H1 (cell line): ENCODE data around the gene PEPD. TPM values are rescaled to one million over a fixed set of nuclear protein-coding genes. Genes with fewer than 3 reads are reported as not detected.

ENCODE experiments used
- CTCF ChIA-PET: fragments of 300-600 bp; sonication (Branson Sonifier 250); formaldehyde crosslinking; loops from one replicate; lab custom pipeline; 2021; ENCODE audit not compliant: partially characterized antibody; lab: Charles Lee
- POLR2A ChIA-PET: fragments of 300-600 bp; sonication (Branson Sonifier 250); formaldehyde crosslinking; loops from one replicate; lab custom pipeline; 2021; ENCODE audit warnings: inconsistent platforms; ENCODE audit not compliant: partially characterized antibody; lab: Charles Lee
- DNase-seq, 2 experiments: peaks; one replicate each; pipeline versions ENCODE4 v3.0.0 to v3.0.0-alpha.2; 2010 to 2022; ENCODE audit warnings: low spot score in 2 of 2, low read depth in 1 of 2, mixed read lengths in 1 of 2
- FAIRE-seq: peaks from 2 replicates; lab custom pipeline; 2011; peaks lifted over from hg19 to GRCh38; lab: Jason Lieb, UNC
- H2AFZ ChIP-seq: 2 replicates; pipeline ENCODE4 v1.8.1; 2012; ENCODE audit warnings: low read length, inconsistent platforms
- H2AK5ac ChIP-seq: 2 replicates; pipeline ENCODE4 v1.6.1; 2013; ENCODE audit warnings: low read depth, low read length
- H2BK120ac ChIP-seq: replicated peaks from 2 replicates; pipeline ENCODE3; 2013; ENCODE audit warnings: low read depth, low read length, inconsistent platforms
- H2BK12ac ChIP-seq: 2 replicates; pipeline ENCODE4 v1.6.1; 2013; ENCODE audit warnings: low read depth, low read length
- H2BK15ac ChIP-seq: 2 replicates; pipeline ENCODE4 v1.6.1; 2013; ENCODE audit warnings: low read length
- H2BK20ac ChIP-seq: 2 replicates; pipeline ENCODE4 v1.6.1; 2013; ENCODE audit warnings: low read length
- H2BK5ac ChIP-seq: 2 replicates; pipeline ENCODE4 v1.6.1; 2013; ENCODE audit warnings: low read depth, low read length
- H3K14ac ChIP-seq: 2 replicates; pipeline ENCODE4 v1.6.1; 2013; ENCODE audit warnings: inconsistent platforms; ENCODE audit not compliant: insufficient read length
- H3K18ac ChIP-seq: 2 replicates; pipeline ENCODE4 v1.6.1; 2013; ENCODE audit warnings: low read length; ENCODE audit errors: extremely low read depth
- H3K23ac ChIP-seq: 2 replicates; pipeline ENCODE4 v1.6.1; 2013; ENCODE audit warnings: inconsistent platforms; ENCODE audit not compliant: insufficient read length
- H3K23me2 ChIP-seq: 2 replicates; pipeline ENCODE4 v1.6.1; 2013; ENCODE audit warnings: low read depth, low read length
- H3K27ac ChIP-seq: 2 replicates; pipeline ENCODE4 v1.6.1; 2011; ENCODE audit warnings: low read depth, low read length, inconsistent platforms
- H3K27me3 ChIP-seq, 4 experiments: replicated peaks in 1 of 4; 1 replicate in 1 of 4; 2 replicates in 3 of 4; pipeline versions ENCODE4 v1.6.1 to v1.8.1; 2011 to 2013; ENCODE audit warnings: low read length in 3 of 4, mild to moderate bottlenecking in 3 of 4, inconsistent platforms in 2 of 4, mixed read lengths in 2 of 4, moderate library complexity in 1 of 4; ENCODE audit not compliant: control insufficient read depth in 3 of 4, insufficient read depth in 3 of 4; ENCODE audit errors: extremely low read depth in 1 of 4
- H3K36me3 ChIP-seq, 4 experiments: 2 replicates each; pipeline versions ENCODE4 v1.6.1 to v1.8.1; 2011 to 2013; ENCODE audit warnings: mild to moderate bottlenecking in 4 of 4, low read length in 3 of 4, moderate library complexity in 2 of 4, control low read depth in 1 of 4, inconsistent platforms in 1 of 4; ENCODE audit not compliant: insufficient read depth in 4 of 4, control insufficient read depth in 2 of 4
- H3K4ac ChIP-seq: replicated peaks from 2 replicates; pipeline ENCODE3; 2013; ENCODE audit warnings: low read length, low read depth, mixed read lengths, inconsistent platforms; ENCODE audit not compliant: insufficient read length
- H3K4me1 ChIP-seq, 4 experiments: replicated peaks in 1 of 4; 1 replicate in 1 of 4; 2 replicates in 3 of 4; pipeline versions ENCODE4 v1.6.1 to v1.8.1; 2011 to 2013; ENCODE audit warnings: low read length in 3 of 4, inconsistent platforms in 2 of 4, mixed read lengths in 1 of 4; ENCODE audit not compliant: insufficient read depth in 4 of 4, control insufficient read depth in 3 of 4
- H3K4me2 ChIP-seq, 2 experiments: 2 replicates each; pipeline versions ENCODE4 v1.6.1 to v1.8.1; 2011 to 2013; ENCODE audit warnings: low read depth in 2 of 2, low read length in 2 of 2, control low read depth in 1 of 2, inconsistent platforms in 1 of 2, mild to moderate bottlenecking in 1 of 2; ENCODE audit not compliant: insufficient read depth in 1 of 2
- H3K4me3 ChIP-seq, 4 experiments: fragments of 200-600, 300-600 bp in 1 of 4; sonication (generic), shearing (Covaris generic), sonication (Bioruptor Twin) in 1 of 4; 2 replicates each; pipeline versions ENCODE4 v1.5.1 to v1.8.1; 2011 to 2016; ENCODE audit warnings: low read length in 4 of 4, low read depth in 3 of 4, control low read depth in 2 of 4, inconsistent platforms in 2 of 4, mild to moderate bottlenecking in 2 of 4, mixed read lengths in 1 of 4, moderate library complexity in 1 of 4; ENCODE audit not compliant: insufficient read depth in 2 of 4; ENCODE audit errors: extremely low read depth in 1 of 4
- H3K56ac ChIP-seq: replicated peaks from 2 replicates; pipeline ENCODE3; 2013; ENCODE audit warnings: low read depth, mild to moderate bottlenecking, mixed read lengths, low read length, inconsistent platforms; ENCODE audit not compliant: insufficient read length
- H3K79me1 ChIP-seq: 2 replicates; pipeline ENCODE4 v1.6.1; 2013; ENCODE audit warnings: low read depth, low read length, control low read depth
- H3K79me2 ChIP-seq, 2 experiments: 2 replicates each; pipeline versions ENCODE4 v1.6.1 to v1.8.1; 2012 to 2013; ENCODE audit warnings: low read length in 2 of 2, mild to moderate bottlenecking in 2 of 2, inconsistent platforms in 1 of 2; ENCODE audit not compliant: insufficient read depth in 2 of 2, control insufficient read depth in 1 of 2
- H3K9ac ChIP-seq, 4 experiments: replicated peaks in 1 of 4; 1 replicate in 1 of 4; 2 replicates in 3 of 4; pipeline versions ENCODE4 v1.6.1 to v1.8.1; 2011 to 2013; ENCODE audit warnings: low read depth in 3 of 4, low read length in 3 of 4, control low read depth in 2 of 4, mild to moderate bottlenecking in 2 of 4, moderate library complexity in 2 of 4, inconsistent platforms in 1 of 4; ENCODE audit errors: extremely low read depth in 1 of 4
- H3K9me3 ChIP-seq, 2 experiments: 2 replicates each; pipeline versions ENCODE4 v1.6.1 to v1.8.1; 2012 to 2013; ENCODE audit warnings: mild to moderate bottlenecking in 2 of 2, moderate library complexity in 2 of 2, control low read depth in 1 of 2, inconsistent platforms in 1 of 2, low read depth in 1 of 2, low read length in 1 of 2, mixed read lengths in 1 of 2; ENCODE audit not compliant: insufficient read depth in 2 of 2
- H4K20me1 ChIP-seq, 2 experiments: replicated peaks in 1 of 2; 2 replicates each; pipeline versions ENCODE3 to v1.8.1; 2011 to 2013; ENCODE audit warnings: inconsistent platforms in 2 of 2, low read length in 2 of 2, mild to moderate bottlenecking in 1 of 2; ENCODE audit not compliant: insufficient read depth in 2 of 2, control insufficient read depth in 1 of 2
- H4K5ac ChIP-seq: 2 replicates; pipeline ENCODE4 v1.6.1; 2013; ENCODE audit warnings: low read length, low read depth, mixed read lengths, inconsistent platforms; ENCODE audit not compliant: insufficient read length
- H4K8ac ChIP-seq: 2 replicates; pipeline ENCODE4 v1.8.0; 2013; ENCODE audit warnings: mild to moderate bottlenecking, moderate library complexity, low read length, inconsistent platforms; ENCODE audit not compliant: insufficient read depth; ENCODE audit errors: extremely low read depth
- H4K91ac ChIP-seq: replicated peaks from 2 replicates; pipeline ENCODE3; 2013; ENCODE audit warnings: low read length, mixed read lengths, inconsistent platforms; ENCODE audit not compliant: insufficient read length
- CBX5 ChIP-seq: fragments of 300-800, 300-1000 bp; sonication (generic); IDR thresholded peaks from 2 replicates; pipeline ENCODE4 v1.7.1; 2016; ENCODE audit warnings: antibody characterized with exemption, low read length, low read depth
- CHD1 ChIP-seq: IDR thresholded peaks from 2 replicates; pipeline ENCODE4 v1.6.1; 2012; ENCODE audit warnings: low read depth, low read length, improper control_type of control experiment
- EGR1 ChIP-seq: IDR thresholded peaks from 2 replicates; pipeline ENCODE4 v1.6.1; 2011; ENCODE audit warnings: low read depth, low read length, borderline replicate concordance
- EZH2 ChIP-seq: fragments of 200-600 bp; sonication (generic); IDR thresholded peaks from 2 replicates; pipeline ENCODE4 v1.7.1; 2012; ENCODE audit warnings: low read depth, mild to moderate bottlenecking, moderate library complexity, low read length, inconsistent platforms; ENCODE audit not compliant: severe bottlenecking
- HDAC2 ChIP-seq, 2 experiments: fragments of 300-600 bp in 1 of 2; sonication (generic) in 1 of 2; IDR thresholded peaks; 2 replicates each; pipeline ENCODE4 v1.6.1; 2011 to 2012; ENCODE audit warnings: low read depth in 2 of 2, low read length in 2 of 2, mild to moderate bottlenecking in 2 of 2, moderate library complexity in 2 of 2, borderline replicate concordance in 1 of 2, inconsistent platforms in 1 of 2
- JUND ChIP-seq: IDR thresholded peaks from 2 replicates; pipeline ENCODE4 v1.6.1; 2011; ENCODE audit warnings: mild to moderate bottlenecking, improper control_type of control experiment, low read length
- KDM1A ChIP-seq: fragments of 200-600, 300-600 bp; sonication (generic); IDR thresholded peaks from 2 replicates; pipeline ENCODE4 v1.7.1; 2016; ENCODE audit warnings: mild to moderate bottlenecking, low read length, borderline replicate concordance
- MAFK ChIP-seq: IDR thresholded peaks from 2 replicates; pipeline ENCODE4 v1.6.1; 2012; ENCODE audit warnings: low read depth, mild to moderate bottlenecking, improper control_type of control experiment, low read length
- RBBP5 ChIP-seq: IDR thresholded peaks from 2 replicates; pipeline ENCODE4 v1.7.1; 2012; ENCODE audit warnings: low read depth, mild to moderate bottlenecking, inconsistent platforms, low read length, moderate library complexity, borderline replicate concordance
- RXRA ChIP-seq: IDR thresholded peaks from 2 replicates; pipeline ENCODE4 v1.6.1; 2011; ENCODE audit warnings: low read depth, mild to moderate bottlenecking, low read length, moderate library complexity; ENCODE audit not compliant: insufficient read depth
- SP1 ChIP-seq: IDR thresholded peaks from 2 replicates; pipeline ENCODE4 v1.6.1; 2011; ENCODE audit warnings: low read depth, low read length
- TAF1 ChIP-seq: IDR thresholded peaks from 2 replicates; pipeline ENCODE4 v1.6.1; 2011; ENCODE audit warnings: mild to moderate bottlenecking, low read depth, low read length
- TBP ChIP-seq: IDR thresholded peaks from 2 replicates; pipeline ENCODE4 v1.6.1; 2011; ENCODE audit warnings: low read depth, low read length, improper control_type of control experiment
- TCF12 ChIP-seq: IDR thresholded peaks from 2 replicates; pipeline ENCODE4 v1.6.1; 2011; ENCODE audit warnings: low read depth, mild to moderate bottlenecking, low read length
- YY1 ChIP-seq: IDR thresholded peaks from 2 replicates; pipeline ENCODE4 v1.6.1; 2011; ENCODE audit warnings: low read depth, mild to moderate bottlenecking, low read length
- ZNF274 ChIP-seq: IDR thresholded peaks from 2 replicates; pipeline ENCODE4 v1.7.0; 2012; ENCODE audit warnings: low read length, borderline replicate concordance; ENCODE audit errors: extremely low read depth
- WGBS, 2 experiments: shearing (Covaris generic) in 1 of 2; methylation state at CpG; one replicate each; pipeline versions ENCODE4 v1.1.6 to v1.1.7; 2013 to 2015; ENCODE audit warnings: low lambda C conversion rate in 2 of 2, mixed read lengths in 2 of 2, inconsistent platforms in 1 of 2, low coverage in 1 of 2, missing lambda C conversion rate in 1 of 2; ENCODE audit not compliant: insufficient replicate concordance in 2 of 2, insufficient coverage in 1 of 2, insufficient read length in 1 of 2; ENCODE audit errors: extremely low coverage in 1 of 2, missing lambda C conversion rate in 1 of 2; 5-methylcytosine and 5-hydroxymethylcytosine counted together
- polyA plus RNA-seq, 7 experiments: library from polyadenylated mRNA; depleted of rRNA in 3 of 7; stranded (reverse) in 5 of 7; unstranded in 2 of 7; fragments of >200 nt in 5 of 7; fragments of 200-250 nt in 2 of 7; gene quantifications; 1 replicate in 5 of 7; 2 replicates in 1 of 7; 4 replicates in 1 of 7; pipeline versions ENCODE4 v1.2.1 to v1.2.3, GENCODE V29; 2011 to 2013; ENCODE audit warnings: missing spikeins in 2 of 7, mixed read lengths in 2 of 7
- total RNA-seq: library from RNA; stranded (reverse); fragmentation: NEBNext Ultra II Directional; extraction: Animal tissue kit (Norgen Biotek cat#: 25700); gene quantifications from 2 replicates; pipeline ENCODE4 v1.2.1, GENCODE V29; 2021

PEPD gene
- total and polyA plus RNA-seq, 2 of the 8 experiments (the other 6 are each of a cell fraction or from before 2014, with no cell fraction given), result 84.1 to 178 TPM

- Histone ChIP-seq H4K91ac (no peak overlapping the region), H3K9me3 (no peaks in the 10 kb centered on the region), H3K23ac (no peak overlapping the region), H3K79me2 (no peaks in the 10 kb centered on the region), H3K23me2 (no peaks in the 10 kb centered on the region), H3K18ac (no peak overlapping the region), H3K36me3 (no peaks in the 10 kb centered on the region), H2BK120ac (no peak overlapping the region), H4K8ac (no peak overlapping the region), H2AK5ac (no peak overlapping the region), H2BK15ac (no peak overlapping the region), H3K79me1 (no peaks in the 10 kb centered on the region), H3K4me2 (no peak overlapping the region), H3K4me3 (no peak overlapping the region), H4K5ac (no peak overlapping the region), H3K9ac (no peak overlapping the region), H3K27me3 (no peaks in the 10 kb centered on the region), H3K27ac (no peak overlapping the region), H2BK5ac (no peak overlapping the region), H2AFZ (no peak overlapping the region), H2BK12ac (no peak overlapping the region), H3K14ac (no peak overlapping the region), H4K20me1 (no peaks in the 10 kb centered on the region), H3K4me1 (no peaks in the 10 kb centered on the region), H3K4ac (no peak overlapping the region), H3K56ac (no peak overlapping the region), H2BK20ac (no peak overlapping the region)
- no peak for FAIRE-seq
- ChIA-PET POLR2A (interaction anchor here (1.6 kb wide), 1 partner anchor 12 kb away, joined by 4 read pairs; no protein-coding TSS in a partner anchor), CTCF (no interaction called here)
- no peak for DNase-seq
- 90% methylated on average over 6 of the region's 6 CpGs; no CpG with 5 or more reads in 1 of the 2 experiments for WGBS, 2 experiments
- TF ChIP-seq EGR1 (no peak), KDM1A (no peak), YY1 (no peak), HDAC2 (IDR thresholded peaks at IDR 0.05; ENCODE audit: borderline replicate concordance in 1 of 2, low read depth in 2 of 2, low read length in 2 of 2) (no peak), TBP (no peak), EZH2 (no peak), SP1 (no peak), RXRA (no peak), RBBP5 (no peak), JUND (no peak), MAFK (no peak), CHD1 (no peak), TAF1 (no peak), TCF12 (no peak), CBX5 (no peak), ZNF274 (no peak)
Observed at GRCh38 chr19:33366127-33366526, 155.5 kb downstream of the PEPD start.
